Ectodermal cell (in vitro differentiated cells): ENCODE data around the gene RABGAP1.

Source experiments
- H3K27ac ChIP-seq: 2 replicates; pipeline ENCODE4 v1.7.0; 2013; ENCODE audit warnings: mild to moderate bottlenecking, low read depth, low read length; ENCODE audit not compliant: insufficient read depth, poor library complexity, severe bottlenecking
- H3K27me3 ChIP-seq: 2 replicates; pipeline ENCODE4 v1.7.0; 2013; ENCODE audit warnings: mild to moderate bottlenecking, low read length; ENCODE audit not compliant: insufficient read depth, control insufficient read depth, poor library complexity, severe bottlenecking
- H3K36me3 ChIP-seq: one replicate; pipeline ENCODE4 v1.7.0; 2013; ENCODE audit warnings: low read length; ENCODE audit not compliant: control insufficient read depth, insufficient read depth
- H3K4me1 ChIP-seq: one replicate; pipeline ENCODE4 v1.7.0; 2013; ENCODE audit warnings: low read length; ENCODE audit not compliant: control insufficient read depth, insufficient read depth
- H3K4me3 ChIP-seq: 2 replicates; pipeline ENCODE4 v1.7.0; 2013; ENCODE audit warnings: low read depth, low read length, control low read depth; ENCODE audit not compliant: insufficient read depth
- H3K9me3 ChIP-seq: 2 replicates; pipeline ENCODE4 v1.7.0; 2013; ENCODE audit warnings: mild to moderate bottlenecking, low read length, moderate library complexity; ENCODE audit not compliant: control insufficient read depth
- WGBS, 2 experiments: methylation state at CpG; one replicate each; pipeline ENCODE4 v1.1.7; 2013; ENCODE audit warnings: missing lambda C conversion rate in 2 of 2; 5-methylcytosine and 5-hydroxymethylcytosine counted together

The RABGAP1 gene

DNA sequence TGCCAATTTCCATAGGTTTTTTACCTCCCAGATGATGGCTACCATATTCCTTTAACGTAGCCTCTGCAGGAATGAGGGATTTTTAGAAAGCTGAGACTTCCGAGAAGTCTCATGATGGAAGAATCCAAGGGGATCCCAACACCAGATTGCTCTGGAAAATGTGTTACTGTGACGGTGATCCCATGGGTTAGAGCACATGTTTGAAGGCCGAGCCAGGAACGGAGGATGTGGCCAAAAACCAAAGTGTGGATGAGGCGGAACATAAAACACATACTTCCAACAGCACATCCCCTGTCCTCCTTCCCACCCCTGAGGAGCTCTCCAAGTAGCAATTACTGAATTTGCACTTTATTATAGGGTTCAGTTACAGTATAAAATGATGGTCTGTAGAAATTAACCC is 175.2 kb downstream of the RABGAP1 start:
- 94% methylated on average over 6 of the region's 6 CpGs for WGBS, 2 experiments
- no peaks in the 10 kb centered on the region for H3K27me3 ChIP-seq

DNA sequence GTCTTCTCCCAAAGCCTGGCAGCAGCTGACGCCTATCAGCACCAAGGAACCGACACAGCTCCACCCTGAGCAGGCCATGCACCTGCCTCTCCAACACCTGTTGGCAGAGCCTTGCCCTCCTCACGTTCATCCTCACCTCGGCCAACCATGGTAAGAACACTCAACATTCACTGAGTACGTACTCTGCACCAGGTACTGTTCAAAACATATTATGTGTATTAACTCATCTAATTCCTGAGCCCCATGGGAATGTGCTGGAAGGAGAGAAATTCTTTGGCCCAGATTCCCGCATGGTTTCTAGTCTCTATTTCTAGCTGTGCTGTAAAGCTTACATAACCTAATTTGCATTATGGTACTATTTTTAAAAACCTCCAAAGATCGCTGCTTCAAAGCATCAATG is 178.7 kb downstream of the RABGAP1 start:
- Histone ChIP-seq H3K27ac (no peak overlapping the region), H3K36me3 (no peaks in the 10 kb centered on the region), H3K4me1 (no peaks in the 10 kb centered on the region), H3K27me3 (no peaks in the 10 kb centered on the region), H3K9me3 (no peaks in the 10 kb centered on the region), H3K4me3 (no peak overlapping the region)
- WGBS, 2 experiments, result 92 to 94% methylated on average over 6 of the region's 7 CpGs

More for the DNA sequence above, 175.2 kb downstream of the RABGAP1 start:
- no peaks in the 10 kb centered on the region for H3K36me3 ChIP-seq
- H3K27ac ChIP-seq, result no peak overlapping the region
- H3K4me3 ChIP-seq, result no peak overlapping the region
- no peaks in the 10 kb centered on the region for H3K9me3 ChIP-seq
- peaks cover 7% of the 10 kb centered on the region for H3K4me1 ChIP-seq

DNA sequence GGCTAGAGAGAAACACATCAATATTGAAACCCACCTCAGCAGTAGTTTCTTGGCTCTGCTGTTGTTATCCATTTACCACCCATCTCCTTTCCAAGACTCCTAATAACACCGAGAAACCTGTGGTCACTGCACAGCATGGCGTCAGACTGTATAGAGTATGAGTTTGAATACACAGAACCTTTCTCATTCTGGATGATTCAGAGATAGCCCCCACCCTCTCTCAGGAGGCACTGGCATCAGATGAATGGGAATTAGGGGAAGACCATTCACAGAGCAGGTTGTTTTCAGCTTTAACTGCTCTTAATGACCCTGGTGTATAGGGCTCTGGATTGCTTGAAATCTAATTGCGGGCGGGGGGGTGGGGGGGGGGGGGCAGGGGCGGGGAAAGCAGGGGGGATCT is 179.3 kb downstream of the RABGAP1 start:
- Histone ChIP-seq H3K27me3 (no peaks in the 10 kb centered on the region), H3K4me1 (no peaks in the 10 kb centered on the region), H3K9me3 (no peaks in the 10 kb centered on the region), H3K36me3 (no peaks in the 10 kb centered on the region), H3K4me3 (no peak overlapping the region), H3K27ac (no peak overlapping the region)
- 100% methylated on average over 2 of the region's 5 CpGs for whole genome bisulfite sequencing, 2 experiments

DNA sequence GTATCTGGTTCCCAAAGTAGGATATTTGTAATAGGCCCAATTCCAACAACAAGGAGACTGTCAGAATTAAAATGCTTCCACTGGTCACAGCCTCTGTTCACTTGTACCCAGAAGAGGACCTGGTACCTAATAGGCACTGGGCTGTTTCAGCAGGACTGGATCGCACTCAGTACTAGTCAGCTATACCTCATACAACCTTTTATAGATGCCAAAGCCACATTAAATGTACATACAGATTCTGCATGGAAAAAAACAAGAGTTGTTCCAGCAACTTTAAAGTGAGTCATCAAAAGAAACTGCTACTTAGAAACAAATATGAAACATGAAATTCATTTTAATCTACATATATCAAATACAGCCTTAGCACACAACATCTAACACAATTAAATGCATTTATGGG is 180.1 kb downstream of the RABGAP1 start:
- no peaks in the 10 kb centered on the region for H3K27me3 ChIP-seq
- H3K4me3 ChIP-seq, result no peak overlapping the region
- 97 to 100% methylated on average over 1 of the region's 1 CpG for WGBS, 2 experiments
- no peak overlapping the region for H3K27ac ChIP-seq
- no peaks in the 10 kb centered on the region for H3K4me1 ChIP-seq
- H3K9me3 ChIP-seq, result no peaks in the 10 kb centered on the region
- H3K36me3 ChIP-seq, result no peaks in the 10 kb centered on the region

DNA sequence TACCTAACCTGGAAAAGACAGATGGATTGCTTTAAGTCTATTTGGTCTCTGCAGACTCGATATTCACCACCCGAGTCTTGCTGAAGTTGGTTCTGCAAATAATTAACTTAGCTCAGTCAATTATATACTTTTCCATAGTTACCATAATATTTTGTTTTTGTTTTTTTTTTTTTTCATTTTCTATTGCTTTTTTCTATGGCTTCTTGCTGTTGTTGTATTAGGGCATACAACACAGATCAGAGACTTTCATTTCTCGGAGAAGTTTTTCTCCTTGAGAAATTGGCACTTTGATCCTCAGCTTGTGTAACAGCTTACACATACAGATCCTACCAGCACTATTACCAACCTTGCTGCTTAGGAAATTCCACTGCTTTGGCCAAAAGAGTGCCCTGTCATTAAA is 180.6 kb downstream of the RABGAP1 start:
- Histone ChIP-seq H3K4me3 (no peak overlapping the region), H3K36me3 (no peaks in the 10 kb centered on the region), H3K27ac (no peak overlapping the region), H3K27me3 (no peaks in the 10 kb centered on the region), H3K9me3 (no peaks in the 10 kb centered on the region), H3K4me1 (no peaks in the 10 kb centered on the region)
- WGBS, 2 experiments, result 95 to 97% methylated on average over 3 of the region's 3 CpGs

DNA sequence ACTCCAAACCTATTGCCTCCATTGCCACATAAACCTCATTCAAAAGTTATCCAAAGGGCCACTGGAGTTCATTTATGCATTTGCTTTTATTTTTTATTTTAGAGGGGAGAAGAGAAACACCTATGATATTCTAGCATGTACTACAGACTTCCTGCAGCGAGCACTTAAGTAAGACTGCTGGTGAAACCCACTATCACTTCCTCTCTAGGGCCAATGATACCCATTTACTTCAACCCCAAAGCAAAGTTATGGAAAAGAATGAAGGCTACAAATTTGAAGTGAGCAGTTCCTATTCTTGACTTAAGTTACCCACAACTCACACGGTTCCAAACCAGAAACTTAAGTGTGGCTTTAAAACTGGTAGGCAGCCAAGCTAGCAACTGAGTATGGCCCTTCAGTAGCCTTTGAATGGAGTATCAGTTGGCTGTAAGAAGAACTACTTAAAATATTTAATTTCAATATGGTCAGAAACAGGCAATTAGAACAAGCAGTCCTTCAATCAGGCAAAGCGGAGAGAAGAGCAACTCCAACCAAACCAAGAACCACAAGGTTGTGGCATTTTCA is 186.8 kb downstream of the RABGAP1 start:
- no peak overlapping the region for H3K4me3 ChIP-seq
- peaks cover 8% of the 10 kb centered on the region for H3K36me3 ChIP-seq
- H3K9me3 ChIP-seq, result no peaks in the 10 kb centered on the region
- no peak overlapping the region for H3K27ac ChIP-seq
- 95 to 100% methylated on average over 1 to 3 of the region's 3 CpGs for WGBS, 2 experiments
- H3K4me1 ChIP-seq, result no peaks in the 10 kb centered on the region
- H3K27me3 ChIP-seq, result no peaks in the 10 kb centered on the region

DNA sequence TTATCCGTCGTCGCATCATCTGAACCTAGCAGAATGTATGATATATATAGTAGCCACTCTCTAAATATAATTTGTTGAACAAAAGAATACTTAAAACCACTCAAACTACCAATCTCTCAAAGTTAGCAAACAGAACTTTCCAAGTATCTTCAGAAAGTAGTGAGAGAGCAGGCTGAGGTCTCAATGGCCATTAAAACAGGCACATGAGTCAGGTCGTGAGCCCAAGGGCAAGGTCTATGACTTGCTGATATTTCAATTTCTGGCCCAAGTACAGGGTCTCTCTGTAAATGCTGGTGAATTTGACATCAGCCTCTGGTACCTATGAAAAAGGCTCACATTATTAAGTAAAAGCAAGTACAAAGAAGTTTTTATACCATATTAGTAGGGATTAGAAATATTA is 187.8 kb downstream of the RABGAP1 start:
- H3K36me3 ChIP-seq, result peaks cover 9% of the 10 kb centered on the region
- H3K27ac ChIP-seq, result no peak overlapping the region
- H3K9me3 ChIP-seq, result no peaks in the 10 kb centered on the region
- H3K4me3 ChIP-seq, result no peak overlapping the region
- 93 to 99% methylated on average over 1 to 3 of the region's 4 CpGs for WGBS, 2 experiments
- H3K4me1 ChIP-seq, result no peaks in the 10 kb centered on the region
- H3K27me3 ChIP-seq, result no peaks in the 10 kb centered on the region

DNA sequence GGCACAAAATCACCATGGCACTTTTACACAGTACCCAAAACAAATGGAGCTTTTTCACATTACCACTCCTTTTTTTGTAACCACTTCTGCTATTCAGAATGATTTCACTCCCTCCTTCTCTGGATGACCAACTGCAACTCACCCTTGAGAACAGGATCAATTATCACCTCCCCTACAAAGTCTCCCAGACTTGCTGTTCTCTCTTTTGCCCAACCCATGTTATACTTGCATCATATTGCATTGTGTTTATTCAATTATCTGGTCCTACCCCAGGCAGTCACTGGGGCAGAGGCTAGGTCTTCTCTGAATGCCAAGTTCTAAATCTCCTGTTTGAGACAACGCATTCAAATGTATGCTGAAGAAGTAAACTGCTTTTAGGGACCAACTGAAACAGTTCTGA is 188.6 kb downstream of the RABGAP1 start:
- Histone ChIP-seq H3K27ac (no peak overlapping the region), H3K4me3 (no peak overlapping the region), H3K36me3 (peaks cover 9% of the 10 kb centered on the region), H3K27me3 (no peaks in the 10 kb centered on the region), H3K9me3 (no peaks in the 10 kb centered on the region), H3K4me1 (no peaks in the 10 kb centered on the region)
- 86 to 100% methylated on average over 1 of the region's 1 CpG for WGBS, 2 experiments

DNA sequence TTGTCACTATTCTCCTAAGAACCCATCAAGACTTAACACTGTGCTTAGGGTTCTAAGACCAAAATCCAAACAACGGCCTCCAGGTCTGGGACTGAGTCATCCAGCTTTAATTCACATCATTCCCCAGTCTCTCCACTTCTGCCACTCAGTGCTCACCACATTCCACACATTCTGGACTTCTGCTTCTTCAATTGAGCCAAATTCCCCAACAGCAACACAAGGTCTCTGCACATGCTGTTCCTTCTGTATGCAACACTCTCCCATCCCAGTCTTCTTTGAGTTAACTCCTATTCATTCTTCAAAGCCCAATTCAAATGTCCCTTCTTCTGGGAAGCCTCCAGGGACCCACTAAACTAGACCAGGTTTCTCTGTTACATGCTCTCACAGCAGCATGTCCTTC is 190.4 kb downstream of the RABGAP1 start:
- no peak overlapping the region for H3K4me3 ChIP-seq
- peak overlapping the region; percentile 36 for H3K27ac ChIP-seq
- H3K27me3 ChIP-seq, result no peaks in the 10 kb centered on the region
- no peaks in the 10 kb centered on the region for H3K9me3 ChIP-seq
- H3K36me3 ChIP-seq, result peaks cover 9% of the 10 kb centered on the region
- no peaks in the 10 kb centered on the region for H3K4me1 ChIP-seq
- WGBS, 2 experiments, result 72 to 89% methylated on average over 1 of the region's 1 CpG

DNA sequence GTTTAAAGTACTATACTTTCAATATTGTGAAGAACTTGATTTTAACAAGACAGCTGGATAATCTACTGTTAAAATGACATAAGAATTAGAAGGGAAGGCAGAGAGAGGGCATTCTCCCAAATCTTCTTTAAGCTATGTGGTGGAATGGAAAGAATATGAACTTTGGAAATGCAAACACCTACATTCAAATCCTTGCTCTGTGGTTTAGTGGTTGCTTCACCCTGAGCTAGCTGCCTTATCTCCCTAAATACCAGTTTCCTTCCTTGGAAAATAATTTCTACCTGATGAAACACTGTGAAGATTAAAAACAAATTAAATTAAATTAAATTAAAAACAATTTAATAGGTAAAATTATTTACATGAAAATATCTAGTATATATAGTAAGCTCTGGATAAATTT is 191.2 kb downstream of the RABGAP1 start:
- Histone ChIP-seq H3K4me3 (no peak overlapping the region), H3K4me1 (no peaks in the 10 kb centered on the region), H3K27ac (no peak overlapping the region), H3K9me3 (no peaks in the 10 kb centered on the region), H3K36me3 (peaks cover 9% of the 10 kb centered on the region), H3K27me3 (no peaks in the 10 kb centered on the region)

DNA sequence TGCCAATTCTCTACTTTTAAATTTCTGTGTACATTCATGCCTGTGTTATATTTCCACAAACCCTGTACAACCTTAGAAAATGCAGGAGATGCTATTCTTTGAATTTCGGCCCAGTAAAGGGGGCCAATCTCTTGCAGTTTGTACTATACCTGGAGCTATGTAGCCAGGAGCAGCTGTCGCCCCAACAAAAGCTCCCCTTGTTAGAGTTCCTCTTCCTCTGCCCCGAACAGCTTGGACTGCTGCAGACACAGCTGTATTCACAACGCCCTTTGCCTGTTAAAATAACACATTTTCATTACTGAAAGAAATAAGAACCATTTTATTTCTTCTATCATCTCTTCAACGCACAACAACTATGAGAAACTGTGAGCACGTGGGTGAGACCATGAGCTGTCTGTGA is 191.9 kb downstream of the RABGAP1 start:
- peaks cover 9% of the 10 kb centered on the region for H3K36me3 ChIP-seq
- no peaks in the 10 kb centered on the region for H3K4me1 ChIP-seq
- H3K9me3 ChIP-seq, result no peaks in the 10 kb centered on the region
- 93 to 94% methylated on average over 6 of the region's 6 CpGs for WGBS, 2 experiments
- H3K27me3 ChIP-seq, result no peaks in the 10 kb centered on the region
- H3K4me3 ChIP-seq, result no peak overlapping the region
- H3K27ac ChIP-seq, result no peak overlapping the region
